Transverse colon (tissue), 4 donors: Measurements from ENCODE around the gene POU2F1. TPM values are rescaled to one million over a fixed set of nuclear protein-coding genes. Genes with fewer than 3 reads are reported as not detected.

ENCODE experiments used
- DNase-seq: peaks from one replicate; pipeline ENCODE4 v3.0.0-alpha.2; 2019
- H3K27ac ChIP-seq, 4 donors: fragments of 200-600 bp; sonication (generic); 2 replicates each; pipeline ENCODE4 v1.5.1; 2016 to 2018; ENCODE audit warnings: inconsistent platforms in 4 of 4
- H3K27me3 ChIP-seq: fragments of 200-600 bp; sonication (generic); 2 replicates; pipeline ENCODE4 v1.5.1; 2017; ENCODE audit warnings: inconsistent platforms
- H3K36me3 ChIP-seq, 4 donors: fragments of 200-600 bp; sonication (generic); 2 replicates each; pipeline ENCODE4 v1.5.1; 2017 to 2019; ENCODE audit warnings: inconsistent platforms in 4 of 4
- H3K4me1 ChIP-seq, 4 donors: fragments of 200-600 bp; sonication (generic); 2 replicates each; pipeline ENCODE4 v1.5.1; 2017 to 2020; ENCODE audit warnings: inconsistent platforms in 4 of 4
- H3K4me3 ChIP-seq, 4 donors: fragments of 200-600 bp; sonication (generic); 1 replicate in 1 of 4; 2 replicates in 3 of 4; pipeline versions ENCODE4 v1.5.1 to v1.6.1; 2017 to 2019; ENCODE audit warnings: inconsistent platforms in 4 of 4
- H3K9me3 ChIP-seq, 2 donors: fragments of 200-600 bp; sonication (generic); 2 replicates each; pipeline ENCODE4 v1.5.1; 2017 to 2019; ENCODE audit warnings: inconsistent platforms in 2 of 2
- EP300 ChIP-seq: sonication (generic); formaldehyde crosslinking; IDR thresholded peaks from one replicate; pipeline ENCODE4 v1.6.1; 2017; ENCODE audit warnings: antibody characterized with exemption, low read depth
- POLR2A ChIP-seq: fragments of 450-650 bp; IDR thresholded peaks from one replicate; pipeline ENCODE4 v1.6.1; 2016; ENCODE audit warnings: antibody characterized with exemption, mild to moderate bottlenecking, moderate library complexity
- POLR2AphosphoS5 ChIP-seq, 3 donors: sonication (generic); formaldehyde crosslinking; IDR thresholded peaks; one replicate each; pipeline ENCODE4 v1.6.1; 2016; ENCODE audit warnings: antibody characterized with exemption in 3 of 3
- WGBS, 2 donors: methylation state at CpG; one replicate each; pipeline ENCODE4 v1.1.5; 2018; ENCODE audit warnings: low coverage in 1 of 2; 5-methylcytosine and 5-hydroxymethylcytosine counted together
- in situ Hi-C, 4 donors: fragments of 200-750 bp; cut with MboI; loops; one replicate each; pipeline versions ENCODE4 v1.15.0 to v1.15.1; 2017; ENCODE audit warnings: low sequenced_read_pairs in 3 of 4, low pct_ligation_motif_present in 1 of 4, low pct_unique_long_range_greater_than_20kb in 1 of 4
- intact Hi-C: fragments of 100-400 bp; cut with DNase I; formaldehyde crosslinking; loops from one replicate; pipeline ENCODE4 v1.15.1; 2023; ENCODE audit warnings: low total_unique reads
- total RNA-seq, 4 donors: library from RNA; depleted of rRNA; stranded (reverse); fragments of >200 nt; gene quantifications; one replicate each; pipeline ENCODE4 v1.1.0, GENCODE V29; 2016
- TF ChIP-seq, protein P1 (sequence below), 5 experiments: fragments of 200-600 bp in 3 of 5; fragments of 450-650 bp in 2 of 5; sonication (generic) in 3 of 5; IDR thresholded peaks; 1 replicate in 2 of 5; 2 replicates in 3 of 5; pipeline ENCODE4 v1.5.1; 2016 to 2017; ENCODE audit warnings: antibody characterized with exemption in 5 of 5, inconsistent platforms in 3 of 5, mild to moderate bottlenecking in 2 of 5, moderate library complexity in 1 of 5

POU2F1 gene
- total RNA-seq, 4 donors from 2014 or later: 6.6 to 31.8 (median 19.0) TPM

GRCh38 chr1:167210966-167211674 is 9.6 kb upstream of the POU2F1 start:
- no peak overlapping the region for H3K4me3 ChIP-seq
- peak overlapping the region; percentile 70 to 78 (median 78) for H3K27ac ChIP-seq
- intact Hi-C loops (no loop called here), in situ Hi-C loops (loop anchor here in 1 of 4 donors (10.0 kb wide), 1 partner anchor 146 kb away; no protein-coding TSS in a partner anchor)
- H3K27me3 ChIP-seq: no peaks in the 10 kb centered on the region
- 67% methylated on average over 12 to 15 of the region's 15 CpGs for WGBS, 2 donors
- TF ChIP-seq EP300 (no peak), POLR2A (no peak), POLR2AphosphoS5 (IDR thresholded peaks at IDR 0.05) (no peak)
- TF ChIP-seq, protein P1, sequence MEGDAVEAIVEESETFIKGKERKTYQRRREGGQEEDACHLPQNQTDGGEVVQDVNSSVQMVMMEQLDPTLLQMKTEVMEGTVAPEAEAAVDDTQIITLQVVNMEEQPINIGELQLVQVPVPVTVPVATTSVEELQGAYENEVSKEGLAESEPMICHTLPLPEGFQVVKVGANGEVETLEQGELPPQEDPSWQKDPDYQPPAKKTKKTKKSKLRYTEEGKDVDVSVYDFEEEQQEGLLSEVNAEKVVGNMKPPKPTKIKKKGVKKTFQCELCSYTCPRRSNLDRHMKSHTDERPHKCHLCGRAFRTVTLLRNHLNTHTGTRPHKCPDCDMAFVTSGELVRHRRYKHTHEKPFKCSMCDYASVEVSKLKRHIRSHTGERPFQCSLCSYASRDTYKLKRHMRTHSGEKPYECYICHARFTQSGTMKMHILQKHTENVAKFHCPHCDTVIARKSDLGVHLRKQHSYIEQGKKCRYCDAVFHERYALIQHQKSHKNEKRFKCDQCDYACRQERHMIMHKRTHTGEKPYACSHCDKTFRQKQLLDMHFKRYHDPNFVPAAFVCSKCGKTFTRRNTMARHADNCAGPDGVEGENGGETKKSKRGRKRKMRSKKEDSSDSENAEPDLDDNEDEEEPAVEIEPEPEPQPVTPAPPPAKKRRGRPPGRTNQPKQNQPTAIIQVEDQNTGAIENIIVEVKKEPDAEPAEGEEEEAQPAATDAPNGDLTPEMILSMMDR (IDR thresholded peaks at IDR 0.05): no peak
- H3K4me1 ChIP-seq: peaks cover 0 to 17% (median 8%) of the 10 kb centered on the region in 4 donors
- H3K9me3 ChIP-seq: peaks cover 7% of the 10 kb centered on the region in 2 donors
- DNase-seq: peak; percentile 20
- H3K36me3 ChIP-seq: no peaks in the 10 kb centered on the region

DNA sequence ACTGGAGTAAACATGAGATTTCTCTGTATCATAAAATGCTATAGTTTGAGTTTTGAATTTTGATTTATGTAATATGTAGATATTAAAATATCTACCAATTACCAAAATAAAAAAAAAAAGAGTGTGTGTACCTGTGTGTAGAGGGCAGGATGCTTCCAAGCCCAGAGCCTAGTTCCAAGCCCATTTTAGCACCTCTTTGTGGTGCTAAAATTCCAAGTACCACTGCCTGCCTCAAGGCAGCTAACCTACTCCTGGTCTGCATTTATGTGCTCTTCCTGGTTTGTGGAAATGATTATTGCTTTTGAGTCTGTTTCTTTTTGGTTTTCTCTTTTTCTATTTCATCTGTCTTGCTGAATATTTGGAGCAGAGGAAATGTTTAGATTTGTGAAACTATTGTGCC is 8.7 kb upstream of the POU2F1 start:
- no peaks in the 10 kb centered on the region for H3K36me3 ChIP-seq
- in situ Hi-C loops (loop anchor here in 1 of 4 donors (10.0 kb wide), 1 partner anchor 147 kb away; no protein-coding TSS in a partner anchor), intact Hi-C loops (no loop called here)
- H3K4me1 ChIP-seq: peaks cover 0 to 17% (median 8%) of the 10 kb centered on the region in 4 donors
- peaks cover 7% of the 10 kb centered on the region in 2 donors for H3K9me3 ChIP-seq
- TF ChIP-seq, protein P1 (IDR thresholded peaks at IDR 0.05): no peak
- no peak for TF ChIP-seq POLR2A
- TF ChIP-seq EP300: no peak
- TF ChIP-seq POLR2AphosphoS5 (IDR thresholded peaks at IDR 0.05): no peak
- H3K27me3 ChIP-seq: no peaks in the 10 kb centered on the region
- peak overlapping the region in 3 of 4 donors; percentile 77 to 78 (median 78) for H3K27ac ChIP-seq
- no peak overlapping the region for H3K4me3 ChIP-seq
- no peak for DNase-seq

- no peaks in the 10 kb centered on the region for H3K27me3 ChIP-seq
- in situ Hi-C loops: loop anchor here in 1 of 4 donors (10.0 kb wide), 1 partner anchor 152 kb away; no protein-coding TSS in a partner anchor
Observed at GRCh38 chr1:167216809-167217208, 3.9 kb upstream of the POU2F1 start.

DNA sequence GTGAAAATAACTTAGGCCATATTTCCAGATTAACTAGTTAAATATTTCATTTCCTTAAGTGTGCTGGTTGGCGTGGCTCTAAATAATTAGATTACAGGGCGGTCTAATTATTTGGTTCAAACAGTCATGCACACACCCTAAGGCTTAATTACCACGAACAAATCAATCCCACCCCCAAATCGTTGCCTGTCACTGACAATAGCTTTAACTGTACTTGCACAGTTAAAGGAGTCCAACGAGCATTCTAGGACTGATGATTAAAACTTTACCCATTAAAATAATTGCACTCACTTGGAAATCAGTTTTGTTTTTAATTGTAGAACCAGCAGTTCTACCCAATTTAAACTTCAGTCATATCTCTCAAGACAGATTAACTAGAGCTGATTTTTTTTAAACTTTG is 1.5 kb upstream of the POU2F1 start:
- intact Hi-C loops (no loop called here), in situ Hi-C loops (loop anchor here in 1 of 4 donors (10.0 kb wide), 1 partner anchor 154 kb away; no protein-coding TSS in a partner anchor)
- TF ChIP-seq, protein P1 (IDR thresholded peaks at IDR 0.05): no peak
- TF ChIP-seq POLR2A (no peak), EP300 (no peak), POLR2AphosphoS5 (IDR thresholded peaks at IDR 0.05) (no peak)
- H3K4me3 ChIP-seq: peak overlapping the region in 3 of 4 donors; percentile 49 to 92 (median 89)
- peaks cover 10 to 30% (median 21%) of the 10 kb centered on the region in 4 donors for H3K4me1 ChIP-seq
- peak overlapping the region; percentile 92 to 100 (median 96) for H3K27ac ChIP-seq
- 29 to 39% methylated on average over 5 of the region's 5 CpGs for WGBS, 2 donors
- H3K36me3 ChIP-seq: no peaks in the 10 kb centered on the region
- no peak for DNase-seq
- H3K9me3 ChIP-seq: no peaks in the 10 kb centered on the region
- no peaks in the 10 kb centered on the region for H3K27me3 ChIP-seq

More at GRCh38 chr1:167216809-167217208, 3.9 kb upstream of the POU2F1 start:
- no peaks in the 10 kb centered on the region for H3K9me3 ChIP-seq
- intact Hi-C loops: no loop called here
- peaks cover 0 to 14% (median 6%) of the 10 kb centered on the region in 4 donors for H3K4me1 ChIP-seq
- TF ChIP-seq POLR2AphosphoS5 (IDR thresholded peaks at IDR 0.05) (no peak), POLR2A (no peak), EP300 (no peak)
- TF ChIP-seq, protein P1 (IDR thresholded peaks at IDR 0.05): no peak
- no peak overlapping the region for H3K27ac ChIP-seq
- no peaks in the 10 kb centered on the region for H3K36me3 ChIP-seq
- no peak for DNase-seq
- no peak overlapping the region for H3K4me3 ChIP-seq
